Suppressor macrophage treated with lipopolysaccharide for 4 hours (primary cell): ENCODE measurements around the gene RABGGTB.
"Not testable (repeated sequence)": the region's sequence is repeated elsewhere in the genome, so short reads cannot be mapped to it uniquely, and the experiment has no call there.

Experiments
- DNase-seq: peaks from one replicate; pipeline ENCODE4 v3.0.0-alpha.2; 2020

RABGGTB gene

GRCh38 chr1:75796376-75797272 lies 10.6 kb downstream of the RABGGTB start, which contains the start of gene MSH4:
MSH4 (plus strand) TSS chr1:75796882; CDS start chr1:75796986, 104 bp downstream.
- DNase-seq: no peak

DNA sequence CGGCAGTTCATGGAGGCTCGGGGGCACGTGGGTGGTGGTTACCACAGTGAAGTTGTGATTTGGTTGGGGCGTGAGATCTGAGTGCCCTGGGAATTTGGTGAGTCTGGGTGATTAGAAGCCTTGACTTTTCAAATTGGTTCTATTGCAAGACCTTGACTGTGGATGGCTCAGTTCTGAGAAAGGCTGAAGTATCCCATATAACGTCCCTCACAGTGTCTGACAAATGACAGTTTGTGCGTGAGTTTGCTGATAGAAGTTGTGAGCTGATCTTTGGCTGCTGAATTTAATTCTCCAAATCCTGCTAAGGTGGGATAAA lies 11.2 kb downstream of the RABGGTB start:
- DNase-seq: no peak

DNA sequence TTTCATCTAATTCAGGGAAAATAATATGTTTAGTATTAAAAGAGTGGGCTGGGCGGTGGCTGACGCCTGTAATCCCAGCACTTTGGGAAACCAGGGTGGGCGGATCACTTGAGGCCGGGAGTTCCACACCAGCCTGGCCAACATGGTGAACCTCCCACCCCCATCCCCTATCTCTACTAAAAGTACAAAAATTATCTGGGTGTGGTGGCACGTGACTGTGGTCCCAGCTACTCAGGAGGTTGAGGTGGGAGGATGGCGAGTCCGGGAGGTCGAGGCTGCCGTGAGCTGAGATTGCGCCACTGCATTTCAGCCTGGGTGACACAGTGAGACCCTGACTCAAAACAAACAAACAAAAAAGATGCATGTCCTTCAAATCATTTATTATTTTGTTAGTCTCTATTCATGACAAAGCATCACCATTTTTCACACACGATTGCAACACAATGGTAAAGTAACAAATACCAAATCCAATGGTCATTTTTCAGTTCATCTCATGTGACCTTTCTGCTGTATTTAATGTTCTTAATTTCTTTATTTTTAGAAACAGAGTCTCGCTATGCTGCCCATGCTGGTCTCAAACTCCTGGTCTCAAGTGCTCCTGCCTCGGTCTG lies 11.7 kb downstream of the RABGGTB start:
- DNase-seq: no peak

- DNase-seq: not testable (repeated sequence)
Measured at GRCh38 chr1:75801480-75801879, 15.4 kb downstream of the RABGGTB start.

GRCh38 chr1:75808921-75809320 lies 22.9 kb downstream of the RABGGTB start:
- DNase-seq: no peak

- DNase-seq: not testable (repeated sequence)
Measured at GRCh38 chr1:75810113-75810512, 24.1 kb downstream of the RABGGTB start.

- no peak for DNase-seq
Measured at GRCh38 chr1:75811211-75811981, 25.3 kb downstream of the RABGGTB start.

- no peak for DNase-seq
Measured at GRCh38 chr1:75812065-75812464, 26.0 kb downstream of the RABGGTB start.

- not testable (repeated sequence) for DNase-seq
Measured at GRCh38 chr1:75823596-75823995, 37.5 kb downstream of the RABGGTB start.

DNA sequence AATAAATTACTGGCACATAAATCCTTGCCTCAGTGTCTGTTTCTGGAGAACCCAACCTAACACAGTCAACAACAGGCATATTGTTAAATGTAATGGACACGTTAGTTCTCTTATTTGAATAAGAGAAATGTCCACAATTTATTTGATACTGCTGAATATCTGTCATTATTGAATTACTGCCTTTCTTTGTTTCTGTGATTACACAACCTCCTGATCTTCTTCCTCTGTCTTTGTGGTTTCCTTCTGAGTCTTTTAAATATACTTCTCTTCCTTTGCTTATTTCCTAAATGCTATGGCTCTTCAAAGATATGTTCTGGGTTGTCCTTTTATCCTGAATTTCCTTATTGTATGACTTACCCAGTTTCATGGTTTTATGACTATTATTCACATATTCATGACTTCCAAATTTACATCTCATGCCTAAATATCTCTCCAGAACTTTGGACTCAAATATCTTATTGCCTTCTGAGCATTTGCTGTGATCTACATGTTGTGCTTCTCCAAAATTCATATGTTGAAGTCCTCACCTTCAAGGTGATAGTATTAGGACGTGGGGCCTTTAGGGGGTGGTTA lies 50.6 kb downstream of the RABGGTB start:
- DNase-seq: no peak

DNA sequence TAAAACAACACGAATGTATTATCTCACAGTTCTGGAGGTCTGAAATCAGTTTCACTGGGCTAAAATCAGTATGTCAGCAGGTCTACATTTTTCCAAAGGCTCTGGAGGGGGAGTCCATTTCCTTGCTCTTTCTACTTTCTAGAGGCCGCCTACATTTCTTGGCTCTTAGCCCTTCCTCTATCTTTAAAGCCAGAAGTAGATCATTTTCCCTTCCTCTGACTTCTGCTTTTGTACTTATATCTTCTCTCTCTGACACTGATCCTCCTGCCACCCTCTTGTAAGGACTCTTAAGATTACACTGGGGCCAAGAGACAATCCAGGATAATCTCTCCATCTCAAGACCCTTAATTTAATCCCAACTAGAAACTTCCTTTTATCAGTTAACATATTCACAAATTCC lies 52.0 kb downstream of the RABGGTB start:
- peak; percentile 26 for DNase-seq

DNA sequence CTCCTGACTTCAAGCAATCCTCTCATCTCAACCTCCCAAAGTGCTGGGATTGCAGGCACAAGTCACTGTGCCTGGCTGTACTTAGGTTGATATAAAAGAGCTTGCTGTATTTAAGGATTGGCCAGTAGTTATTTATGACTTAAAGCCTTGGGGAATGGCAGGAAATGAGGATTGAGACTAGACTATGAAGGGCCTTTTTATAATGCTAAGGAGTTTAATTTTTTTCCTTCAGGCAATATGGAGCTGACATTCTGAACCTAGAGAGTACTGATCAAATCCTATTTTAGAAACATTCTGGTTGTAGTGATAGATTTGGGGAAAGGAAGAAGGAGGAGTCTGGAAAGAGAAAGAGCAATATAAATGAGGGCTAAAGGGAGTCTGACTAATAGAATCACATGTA lies 55.4 kb downstream of the RABGGTB start:
- DNase-seq: no peak
